SIG-M5 treated with dmso at 0.1 percent for 504 hours (cell line): ENCODE results near the gene ENO4.

Experiments
- DNase-seq: peaks from one replicate; lab custom pipeline; 2025; ENCODE audit not compliant: unreplicated experiment; lab: John Stamatoyannopoulos, UW

Gene ENO4

GRCh38 chr10:116909307-116909706 is 60.0 kb downstream of the ENO4 start:
- DNase-seq, result no peak

DNA sequence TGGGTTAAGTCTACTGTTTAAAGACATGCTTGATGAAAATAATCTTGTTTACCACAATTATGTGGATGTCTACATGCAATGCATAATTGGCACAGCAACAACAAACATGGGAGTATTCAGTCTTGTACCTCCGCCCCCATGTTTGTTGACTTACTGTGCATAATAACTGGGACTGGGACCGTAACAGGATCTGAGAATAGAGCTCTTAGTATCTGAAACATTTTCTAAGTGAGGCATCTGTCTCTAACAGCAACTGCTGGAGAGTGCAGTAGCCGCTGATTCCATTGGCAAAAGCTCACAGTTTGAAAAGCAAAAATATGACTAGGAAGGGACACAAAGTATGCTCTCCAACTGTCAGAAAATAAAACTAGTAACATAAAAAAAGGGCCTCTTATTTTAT is 61.6 kb downstream of the ENO4 start:
- no peak for DNase-seq

DNA sequence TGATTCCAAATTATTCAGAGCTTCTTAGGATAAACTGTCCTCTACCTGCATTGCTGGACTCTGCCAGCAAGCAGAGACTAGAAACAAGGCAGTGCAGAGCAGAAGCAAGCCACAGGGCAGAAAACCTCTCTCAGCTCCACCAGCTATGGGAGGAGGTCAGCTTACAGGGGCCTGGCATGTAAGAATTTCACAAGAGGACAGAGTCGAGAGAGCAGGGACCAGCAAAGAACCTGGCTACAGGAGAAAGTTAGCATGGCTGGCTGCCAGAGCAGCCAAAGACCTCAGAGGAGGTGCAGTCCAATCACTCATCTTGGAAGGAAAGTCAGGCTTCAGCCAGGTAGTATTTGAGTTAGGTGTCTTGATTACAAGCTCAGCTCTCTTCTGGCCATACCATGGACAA is 62.9 kb downstream of the ENO4 start:
- DNase-seq, result no peak

DNA sequence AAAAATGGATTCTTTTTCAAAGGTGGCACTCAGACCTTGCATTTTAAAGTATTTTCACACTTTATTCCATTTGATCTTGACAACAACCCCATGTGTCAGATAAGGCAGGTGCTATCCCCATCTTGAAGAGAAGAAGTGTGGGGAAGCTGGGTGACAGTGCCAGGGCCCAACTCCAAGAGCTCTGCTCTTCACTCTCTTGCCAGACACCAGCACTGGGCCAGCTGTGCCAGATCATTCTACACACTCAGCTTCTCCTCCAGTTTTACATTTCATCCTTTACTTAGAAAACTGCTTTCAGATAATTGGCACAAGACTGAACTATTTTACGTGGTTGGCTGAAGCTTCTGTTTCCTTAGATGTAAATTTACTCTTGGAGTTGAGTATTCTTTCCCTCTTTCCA is 64.4 kb downstream of the ENO4 start:
- DNase-seq, result no peak

DNA sequence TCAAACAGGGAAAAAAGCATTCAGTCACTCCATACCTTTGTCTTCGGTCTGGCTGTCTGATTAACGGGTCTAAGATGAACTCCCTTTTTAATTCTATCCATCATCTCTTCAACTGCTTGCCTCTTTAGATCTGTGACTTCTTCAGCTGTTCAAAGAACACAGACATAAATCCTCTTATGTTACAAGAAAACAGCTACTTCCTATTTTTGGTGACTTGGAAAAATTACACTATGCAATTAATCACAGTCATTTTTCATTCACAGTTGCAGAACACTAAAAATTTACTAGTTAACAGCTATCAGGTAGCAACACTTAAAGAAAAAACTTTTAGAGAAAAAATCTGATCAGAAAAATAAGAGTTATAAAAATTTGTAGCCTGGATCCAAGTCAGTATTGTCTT is 66.0 kb downstream of the ENO4 start:
- DNase-seq, result no peak

- no peak for DNase-seq
These were observed 68.2 kb downstream of the ENO4 start for GRCh38 chr10:116917481-116917880.

GRCh38 chr10:116918583-116918982 is 69.3 kb downstream of the ENO4 start:
- DNase-seq, result no peak

DNA sequence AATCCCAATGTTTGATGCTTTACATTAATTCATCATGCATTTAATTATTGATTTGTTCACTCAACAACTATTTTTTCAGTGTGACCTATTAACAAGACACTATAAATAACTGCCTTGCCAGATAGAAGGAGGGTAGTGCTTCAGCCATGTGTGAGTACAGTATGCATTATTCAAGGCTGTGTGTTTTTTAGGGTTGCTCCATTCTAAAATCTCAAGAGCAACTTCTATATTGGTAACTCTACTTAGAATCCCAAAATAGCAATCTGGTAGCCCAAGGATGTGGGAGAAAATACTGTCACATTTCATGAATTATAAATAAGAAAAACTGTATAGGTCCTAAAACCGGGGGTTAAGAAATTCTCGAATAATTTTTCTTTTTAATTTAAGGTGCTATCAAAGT is 69.9 kb downstream of the ENO4 start:
- DNase-seq, result no peak

- DNase-seq, result no peak
These were observed 70.4 kb downstream of the ENO4 start for GRCh38 chr10:116919706-116920105.

DNA sequence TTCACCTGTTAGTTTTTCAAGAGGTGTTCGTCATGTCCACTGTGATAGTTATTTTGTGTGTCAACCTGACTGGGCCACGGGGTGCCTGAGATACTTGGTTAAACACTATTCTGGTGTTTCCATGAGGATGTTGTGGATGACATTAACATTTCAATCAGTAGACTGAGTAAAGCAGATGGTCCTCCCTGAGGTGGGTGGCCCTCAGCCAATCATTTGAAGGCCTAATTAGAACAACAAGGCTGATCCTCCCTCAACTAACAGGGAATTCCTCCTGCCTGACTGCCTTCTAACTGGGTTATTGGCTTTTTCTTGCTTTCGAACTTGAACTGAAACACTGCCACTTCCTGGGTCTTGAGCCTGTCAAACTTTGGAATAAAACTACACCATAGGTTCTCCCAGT is 75.8 kb downstream of the ENO4 start:
- no peak for DNase-seq

GRCh38 chr10:116926426-116926825 is 77.1 kb downstream of the ENO4 start:
- no peak for DNase-seq

DNA sequence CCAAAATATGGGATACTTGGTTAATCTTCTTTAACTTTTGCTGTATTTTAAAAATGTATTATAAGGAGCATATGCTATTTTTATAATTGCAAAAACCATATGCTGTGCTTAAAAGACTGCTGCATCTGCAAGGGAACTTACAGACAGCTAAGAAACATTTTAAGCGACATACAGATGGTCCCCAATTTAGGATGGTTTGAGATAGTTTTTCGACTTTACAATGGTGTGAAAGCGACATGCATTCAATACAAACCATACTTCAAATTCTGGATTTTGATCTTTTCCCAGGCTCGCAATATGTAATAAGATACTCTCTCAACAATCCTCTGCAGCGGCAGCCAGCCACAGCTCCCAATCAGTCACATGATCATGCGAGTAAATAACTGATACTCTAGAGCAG is 82.5 kb downstream of the ENO4 start:
- DNase-seq, result no peak
